GM12878 (cell line): ENCODE data around the gene NUP37. TPM values are rescaled to one million over a fixed set of nuclear protein-coding genes. Genes with fewer than 3 reads are reported as not detected.

Experiments used
- ASH2L ChIP-seq: fragments of 300-600, 200-600 bp; sonication (generic); IDR thresholded peaks from 2 replicates; pipeline ENCODE4 v1.6.1; 2017; ENCODE audit warnings: low read depth, mild to moderate bottlenecking, borderline replicate concordance
- CHD4 ChIP-seq: fragments of 200-600 bp; sonication (generic); IDR thresholded peaks from 2 replicates; pipeline ENCODE4 v1.6.1; 2016; ENCODE audit warnings: mild to moderate bottlenecking
- EED ChIP-seq: sonication (generic); IDR thresholded peaks from 2 replicates; pipeline ENCODE4 v1.6.1; 2016; ENCODE audit warnings: antibody characterized with exemption, low read depth
- HDAC2 ChIP-seq: fragments of 200-600 bp; sonication (generic); IDR thresholded peaks from 2 replicates; pipeline ENCODE4 v1.6.1; 2017
- JUND ChIP-seq: IDR thresholded peaks from 2 replicates; pipeline ENCODE4 v1.6.1; 2012; ENCODE audit warnings: low read depth, mild to moderate bottlenecking, low read length, improper control_type of control experiment, moderate library complexity
- MTA2 ChIP-seq: fragments of 450-650 bp; IDR thresholded peaks from 2 replicates; pipeline ENCODE4 v1.6.1; 2016; ENCODE audit warnings: low read depth, mild to moderate bottlenecking, moderate library complexity
- PKNOX1 ChIP-seq: fragments of 450-650 bp; IDR thresholded peaks from 2 replicates; pipeline ENCODE4 v1.6.1; 2016; ENCODE audit warnings: mild to moderate bottlenecking
- RBBP5 ChIP-seq: fragments of 200-600 bp; sonication (generic); conservative IDR thresholded peaks from 2 replicates; pipeline ENCODE4 v1.6.1; 2016
- REST ChIP-seq: IDR thresholded peaks from 2 replicates; pipeline ENCODE4 v1.6.1; 2012; ENCODE audit warnings: mild to moderate bottlenecking, low read depth, low read length
- SPI1 ChIP-seq: IDR thresholded peaks from 2 replicates; pipeline ENCODE4 v1.6.1; 2011; ENCODE audit warnings: low read depth, mild to moderate bottlenecking, low read length, moderate library complexity, borderline replicate concordance; ENCODE audit not compliant: insufficient read depth
- STAT1 ChIP-seq: fragments of 450-650 bp; conservative IDR thresholded peaks from 2 replicates; pipeline ENCODE4 v1.6.1; 2014; ENCODE audit warnings: antibody characterized with exemption, mild to moderate bottlenecking
- TCF12 ChIP-seq: IDR thresholded peaks from 2 replicates; pipeline ENCODE4 v1.6.1; 2011; ENCODE audit warnings: low read depth, mild to moderate bottlenecking, low read length
- polyA plus RNA-seq, 11 experiments: library from polyadenylated mRNA; depleted of rRNA in 4 of 11; unstranded in 6 of 11; stranded (reverse) in 5 of 11; fragments of >200 nt; fragmentation: Nextera tagmentation in 4 of 11; fragmentation: Illumina TruSeq in 1 of 11; extraction: Ambion mirVana in 4 of 11; extraction: Trizol in 1 of 11; gene quantifications; 1 replicate in 1 of 11; 2 replicates in 10 of 11; pipeline versions ENCODE4 v1.2.1 to v1.2.3, GENCODE V29; 2011 to 2016; ENCODE audit warnings: inconsistent platforms in 2 of 11, missing spikeins in 2 of 11, low read depth in 1 of 11
- total RNA-seq, 4 experiments: library from RNA; depleted of rRNA in 3 of 4; stranded (reverse); fragments of >200 nt in 3 of 4; fragmentation: Illumina TruSeq in 1 of 4; extraction: Trizol in 1 of 4; gene quantifications; 2 replicates each; pipeline versions ENCODE4 v1.2.1 to v1.2.3, GENCODE V29; 2013 to 2021
- TF ChIP-seq, protein P1 (sequence below): IDR thresholded peaks from 2 replicates; pipeline ENCODE4 v1.6.1; 2012; ENCODE audit warnings: improper control_type of control experiment, low read depth, low read length; ENCODE audit not compliant: insufficient replicate concordance
- TF ChIP-seq, protein P2 (sequence below): fragments of 450-650 bp; IDR thresholded peaks from 2 replicates; pipeline ENCODE4 v1.6.1; 2017; ENCODE audit warnings: borderline replicate concordance
- TF ChIP-seq, protein P3 (sequence below): fragments of 450-650 bp; IDR thresholded peaks from 2 replicates; pipeline ENCODE4 v1.6.1; 2014; ENCODE audit warnings: mild to moderate bottlenecking

The NUP37 gene
- total and polyA plus RNA-seq, 10 of the 15 experiments (the other 5 are each of a cell fraction or from before 2014, with no cell fraction given): 51.8 to 250 (median 99.6) TPM

GRCh38 chr12:102061560-102062418 lies 58.1 kb downstream of the NUP37 start, which contains the start of gene WASHC3 (continued):
- TF ChIP-seq, protein P1, sequence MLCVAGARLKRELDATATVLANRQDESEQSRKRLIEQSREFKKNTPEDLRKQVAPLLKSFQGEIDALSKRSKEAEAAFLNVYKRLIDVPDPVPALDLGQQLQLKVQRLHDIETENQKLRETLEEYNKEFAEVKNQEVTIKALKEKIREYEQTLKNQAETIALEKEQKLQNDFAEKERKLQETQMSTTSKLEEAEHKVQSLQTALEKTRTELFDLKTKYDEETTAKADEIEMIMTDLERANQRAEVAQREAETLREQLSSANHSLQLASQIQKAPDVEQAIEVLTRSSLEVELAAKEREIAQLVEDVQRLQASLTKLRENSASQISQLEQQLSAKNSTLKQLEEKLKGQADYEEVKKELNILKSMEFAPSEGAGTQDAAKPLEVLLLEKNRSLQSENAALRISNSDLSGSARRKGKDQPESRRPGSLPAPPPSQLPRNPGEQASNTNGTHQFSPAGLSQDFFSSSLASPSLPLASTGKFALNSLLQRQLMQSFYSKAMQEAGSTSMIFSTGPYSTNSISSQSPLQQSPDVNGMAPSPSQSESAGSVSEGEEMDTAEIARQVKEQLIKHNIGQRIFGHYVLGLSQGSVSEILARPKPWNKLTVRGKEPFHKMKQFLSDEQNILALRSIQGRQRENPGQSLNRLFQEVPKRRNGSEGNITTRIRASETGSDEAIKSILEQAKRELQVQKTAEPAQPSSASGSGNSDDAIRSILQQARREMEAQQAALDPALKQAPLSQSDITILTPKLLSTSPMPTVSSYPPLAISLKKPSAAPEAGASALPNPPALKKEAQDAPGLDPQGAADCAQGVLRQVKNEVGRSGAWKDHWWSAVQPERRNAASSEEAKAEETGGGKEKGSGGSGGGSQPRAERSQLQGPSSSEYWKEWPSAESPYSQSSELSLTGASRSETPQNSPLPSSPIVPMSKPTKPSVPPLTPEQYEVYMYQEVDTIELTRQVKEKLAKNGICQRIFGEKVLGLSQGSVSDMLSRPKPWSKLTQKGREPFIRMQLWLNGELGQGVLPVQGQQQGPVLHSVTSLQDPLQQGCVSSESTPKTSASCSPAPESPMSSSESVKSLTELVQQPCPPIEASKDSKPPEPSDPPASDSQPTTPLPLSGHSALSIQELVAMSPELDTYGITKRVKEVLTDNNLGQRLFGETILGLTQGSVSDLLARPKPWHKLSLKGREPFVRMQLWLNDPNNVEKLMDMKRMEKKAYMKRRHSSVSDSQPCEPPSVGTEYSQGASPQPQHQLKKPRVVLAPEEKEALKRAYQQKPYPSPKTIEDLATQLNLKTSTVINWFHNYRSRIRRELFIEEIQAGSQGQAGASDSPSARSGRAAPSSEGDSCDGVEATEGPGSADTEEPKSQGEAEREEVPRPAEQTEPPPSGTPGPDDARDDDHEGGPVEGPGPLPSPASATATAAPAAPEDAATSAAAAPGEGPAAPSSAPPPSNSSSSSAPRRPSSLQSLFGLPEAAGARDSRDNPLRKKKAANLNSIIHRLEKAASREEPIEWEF: no peak
- TF ChIP-seq STAT1 (no peak), JUND (no peak), HDAC2 (no peak), MTA2 (no peak), PKNOX1 (peak; percentile 72; the same call in 1 of the 2 replicates), ASH2L (no peak), RBBP5 (no peak), REST (no peak), TCF12 (no peak; the same call in 1 of the 2 replicates), EED (peak; percentile 28; the same call in 1 of the 2 replicates), CHD4 (no peak), SPI1 (no peak)
- TF ChIP-seq, protein P2, sequence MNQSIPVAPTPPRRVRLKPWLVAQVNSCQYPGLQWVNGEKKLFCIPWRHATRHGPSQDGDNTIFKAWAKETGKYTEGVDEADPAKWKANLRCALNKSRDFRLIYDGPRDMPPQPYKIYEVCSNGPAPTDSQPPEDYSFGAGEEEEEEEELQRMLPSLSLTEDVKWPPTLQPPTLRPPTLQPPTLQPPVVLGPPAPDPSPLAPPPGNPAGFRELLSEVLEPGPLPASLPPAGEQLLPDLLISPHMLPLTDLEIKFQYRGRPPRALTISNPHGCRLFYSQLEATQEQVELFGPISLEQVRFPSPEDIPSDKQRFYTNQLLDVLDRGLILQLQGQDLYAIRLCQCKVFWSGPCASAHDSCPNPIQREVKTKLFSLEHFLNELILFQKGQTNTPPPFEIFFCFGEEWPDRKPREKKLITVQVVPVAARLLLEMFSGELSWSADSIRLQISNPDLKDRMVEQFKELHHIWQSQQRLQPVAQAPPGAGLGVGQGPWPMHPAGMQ: no peak
- TF ChIP-seq, protein P3, sequence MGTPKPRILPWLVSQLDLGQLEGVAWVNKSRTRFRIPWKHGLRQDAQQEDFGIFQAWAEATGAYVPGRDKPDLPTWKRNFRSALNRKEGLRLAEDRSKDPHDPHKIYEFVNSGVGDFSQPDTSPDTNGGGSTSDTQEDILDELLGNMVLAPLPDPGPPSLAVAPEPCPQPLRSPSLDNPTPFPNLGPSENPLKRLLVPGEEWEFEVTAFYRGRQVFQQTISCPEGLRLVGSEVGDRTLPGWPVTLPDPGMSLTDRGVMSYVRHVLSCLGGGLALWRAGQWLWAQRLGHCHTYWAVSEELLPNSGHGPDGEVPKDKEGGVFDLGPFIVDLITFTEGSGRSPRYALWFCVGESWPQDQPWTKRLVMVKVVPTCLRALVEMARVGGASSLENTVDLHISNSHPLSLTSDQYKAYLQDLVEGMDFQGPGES: no peak; the same call in 1 of the 2 replicates
